ENCODE data around the gene TUBG1. TPM values are rescaled to one million over a fixed set of nuclear protein-coding genes. Genes with fewer than 3 reads are reported as not detected.

Gene TUBG1
- total RNA-seq, 1 donor from 2014 or later, result 21.7 TPM

Other genes with a start within 250 kb of the TUBG1 start
- gene STAT3, start 221.2 kb upstream of the TUBG1 start, total RNA-seq, result 68.8 and 99.2 TPM in 2 replicates
- gene CAVIN1, start 186.4 kb upstream of the TUBG1 start, total RNA-seq, result 362 and 404 TPM in 2 replicates
- gene ATP6V0A1, start 150.8 kb upstream of the TUBG1 start, total RNA-seq, result 16.0 and 20.2 TPM in 2 replicates
- 19.3 and 42.9 TPM in 2 replicates for gene NAGLU, start 73.4 kb upstream of the TUBG1 start, total RNA-seq
- 0.38 and 0.39 TPM in 2 replicates for gene HSD17B1, start 56.8 kb upstream of the TUBG1 start, total RNA-seq
- gene COASY, start 47.5 kb upstream of the TUBG1 start, total RNA-seq, result 9.1 and 12.8 TPM in 2 replicates
- gene MLX, start 42.6 kb upstream of the TUBG1 start, total RNA-seq, result 25.4 and 34.6 TPM in 2 replicates
- 2.3 and 2.8 TPM in 2 replicates for gene PSMC3IP, start 32.0 kb upstream of the TUBG1 start, total RNA-seq
- 60.7 and 79.3 TPM in 2 replicates for gene RETREG3, start 309 bp upstream of the TUBG1 start, total RNA-seq
- gene TUBG2, start 49.6 kb downstream of the TUBG1 start, total RNA-seq, result 2.7 and 5.3 TPM in 2 replicates
- 12.5 and 16.6 TPM in 2 replicates for gene PLEKHH3, start 67.3 kb downstream of the TUBG1 start, total RNA-seq
- gene CCR10, start 72.2 kb downstream of the TUBG1 start, total RNA-seq, result 3.4 and 3.7 TPM in 2 replicates
- gene CNTNAP1, start 72.8 kb downstream of the TUBG1 start, total RNA-seq, result 11.5 and 13.6 TPM in 2 replicates
- gene EZH1, start 135.4 kb downstream of the TUBG1 start, total RNA-seq, result 9.8 and 11.3 TPM in 2 replicates
- gene RAMP2, start 151.5 kb downstream of the TUBG1 start, total RNA-seq, result 6.0 and 25.9 TPM in 2 replicates
- gene VPS25, start 163.8 kb downstream of the TUBG1 start, total RNA-seq, result 39.2 and 48.3 TPM in 2 replicates
- gene WNK4, start 170.9 kb downstream of the TUBG1 start, total RNA-seq, result 2.1 and 2.4 TPM in 2 replicates
- gene COA3, start 189.0 kb downstream of the TUBG1 start, total RNA-seq, result 60.1 and 67.0 TPM in 2 replicates
- not detected in 2 replicates for gene CNTD1, start 189.2 kb downstream of the TUBG1 start, total RNA-seq
- 121 and 128 TPM in 2 replicates for gene BECN1, start 214.6 kb downstream of the TUBG1 start, total RNA-seq
- 58.9 and 60.8 TPM in 2 replicates for gene PSME3, start 223.7 kb downstream of the TUBG1 start, total RNA-seq
- 0.25 and 0.26 TPM in 2 replicates for gene AOC2, start 234.9 kb downstream of the TUBG1 start, total RNA-seq
- gene AOC3, start 241.5 kb downstream of the TUBG1 start, total RNA-seq, result 0.26 and 0.89 TPM in 2 replicates

Data from dermis microvascular lymphatic vessel endothelial cell (primary cell).